Psoas muscle (tissue), 8 donors: ENCODE measurements around the gene PBX1. TPM values are rescaled to one million over a fixed set of nuclear protein-coding genes. Genes with fewer than 3 reads are reported as not detected.

ENCODE experiments used
- ATAC-seq, 4 donors: fragments of 200-7000 bp; cut with Tn5 transposase; one replicate each; pipeline ENCODE4 v1.9.1; 2020; ENCODE audit warnings: moderate library complexity in 3 of 4, mild to moderate bottlenecking in 2 of 4
- DNase-seq, 2 donors: peaks; one replicate each; pipeline ENCODE4 v3.0.0-alpha.2; 2020
- H3K27ac ChIP-seq: fragments of 200-600 bp; one replicate; pipeline ENCODE4 v1.8.0; 2022
- H3K27me3 ChIP-seq, 3 donors: fragments of 200-600 bp in 1 of 3; one replicate each; pipeline versions ENCODE4 v1.6.1 to v1.8.0; 2013 to 2022; ENCODE audit warnings: low read length in 2 of 3, mild to moderate bottlenecking in 2 of 3, moderate library complexity in 1 of 3; ENCODE audit not compliant: insufficient read depth in 3 of 3
- H3K36me3 ChIP-seq, 2 donors: fragments of 200-600 bp in 1 of 2; one replicate each; pipeline versions ENCODE4 v1.6.1 to v1.8.0; 2013 to 2022; ENCODE audit warnings: low read depth in 1 of 2, mild to moderate bottlenecking in 1 of 2, moderate library complexity in 1 of 2; ENCODE audit not compliant: insufficient read depth in 1 of 2
- H3K4me1 ChIP-seq: fragments of 200-600 bp; one replicate; pipeline ENCODE4 v1.8.0; 2022
- H3K4me3 ChIP-seq: fragments of 200-600 bp; one replicate; pipeline ENCODE4 v1.8.0; 2022; ENCODE audit warnings: mild to moderate bottlenecking
- H3K9me3 ChIP-seq: fragments of 200-600 bp; one replicate; pipeline ENCODE4 v1.8.0; 2022
- WGBS, 3 donors: extraction: QIAGEN DNeasy Blood & Tissue Kit; methylation state at CpG; one replicate each; pipeline versions ENCODE4 v1.1.6 to v1.1.7; 2013; 5-methylcytosine and 5-hydroxymethylcytosine counted together
- intact Hi-C, 2 donors: fragments of 100-400 bp; cut with DNase I; formaldehyde crosslinking; loops; one replicate each; pipeline versions ENCODE4 v1.11.0 to v1.14.2; 2022
- polyA plus RNA-seq, 3 donors: library from polyadenylated mRNA; stranded (reverse); fragments of 200-250 nt; gene quantifications; one replicate each; pipeline ENCODE4 v1.2.3, GENCODE V29; 2013
- total RNA-seq, 4 donors: library from RNA; stranded (reverse); fragmentation: NEBNext Ultra II Directional in 2 of 4; extraction: Animal tissue kit (Norgen Biotek cat#: 25700) in 2 of 4; gene quantifications; one replicate each; pipeline versions ENCODE4 v1.2.1 to v1.2.4, GENCODE V29; 2021 to 2023
- TF ChIP-seq, protein P1 (sequence below): fragments of 200-600 bp; IDR thresholded peaks from one replicate; pipeline ENCODE4 v1.8.0; 2022; ENCODE audit warnings: antibody characterized with exemption
- donor health status: healthy with polysubstance abuse.
- donor health status: DM: no; HTN: no; CAD: no; lungs with moderate emphysema.
- donor health status: Bipolar disorder and iron deficiency.
- donor health status: healthy.
- donor health status: DM: yes; HTN: yes; CAD: no.
- donor health status: DM: no; HTN: no; CAD: no.
- donor health status: DM: no; HTN: no; CAD: no.
- donor health status: DM: yes; HTN: yes; CAD: no.

PBX1 gene
- total and polyA plus RNA-seq, 7 donors, result 10.6 to 69.9 (median 59.3) TPM

- Histone ChIP-seq H3K36me3 (no peaks in the 10 kb centered on the region), H3K27me3 (no peaks in the 10 kb centered on the region), H3K9me3 (no peaks in the 10 kb centered on the region), H3K4me3 (no peak overlapping the region), H3K4me1 (peaks cover 54% of the 10 kb centered on the region), H3K27ac (peak overlapping the region; percentile 38)
- TF ChIP-seq, protein P1, sequence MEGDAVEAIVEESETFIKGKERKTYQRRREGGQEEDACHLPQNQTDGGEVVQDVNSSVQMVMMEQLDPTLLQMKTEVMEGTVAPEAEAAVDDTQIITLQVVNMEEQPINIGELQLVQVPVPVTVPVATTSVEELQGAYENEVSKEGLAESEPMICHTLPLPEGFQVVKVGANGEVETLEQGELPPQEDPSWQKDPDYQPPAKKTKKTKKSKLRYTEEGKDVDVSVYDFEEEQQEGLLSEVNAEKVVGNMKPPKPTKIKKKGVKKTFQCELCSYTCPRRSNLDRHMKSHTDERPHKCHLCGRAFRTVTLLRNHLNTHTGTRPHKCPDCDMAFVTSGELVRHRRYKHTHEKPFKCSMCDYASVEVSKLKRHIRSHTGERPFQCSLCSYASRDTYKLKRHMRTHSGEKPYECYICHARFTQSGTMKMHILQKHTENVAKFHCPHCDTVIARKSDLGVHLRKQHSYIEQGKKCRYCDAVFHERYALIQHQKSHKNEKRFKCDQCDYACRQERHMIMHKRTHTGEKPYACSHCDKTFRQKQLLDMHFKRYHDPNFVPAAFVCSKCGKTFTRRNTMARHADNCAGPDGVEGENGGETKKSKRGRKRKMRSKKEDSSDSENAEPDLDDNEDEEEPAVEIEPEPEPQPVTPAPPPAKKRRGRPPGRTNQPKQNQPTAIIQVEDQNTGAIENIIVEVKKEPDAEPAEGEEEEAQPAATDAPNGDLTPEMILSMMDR, result no peak
- intact Hi-C loops, result no loop called here
- DNase-seq, result no peak
- no peak for ATAC-seq
Observed at GRCh38 chr1:164608651-164609057, 49.7 kb downstream of the PBX1 start.

DNA sequence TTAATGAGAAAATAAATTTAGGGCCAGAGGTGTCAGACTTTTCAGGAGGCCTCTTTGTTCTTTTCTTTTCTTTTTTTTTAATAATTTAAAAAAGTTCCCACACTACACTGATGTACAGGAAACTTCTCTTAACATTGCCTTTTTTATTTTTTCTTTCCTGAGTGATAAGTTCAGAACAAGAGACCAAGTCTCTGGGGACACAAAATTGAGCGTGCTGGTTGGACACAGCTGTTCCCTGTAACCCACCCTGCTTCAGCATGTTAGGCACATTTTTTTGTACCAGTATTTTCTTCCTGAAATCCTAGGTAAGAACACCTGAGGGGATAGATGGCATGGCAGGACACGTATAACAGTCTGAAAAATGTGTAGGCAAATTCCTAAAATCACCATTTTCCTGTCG is 50.1 kb downstream of the PBX1 start:
- no peak for DNase-seq
- 73 to 80% (median 80%) methylated on average over 3 of the region's 3 CpGs for WGBS, 3 donors
- TF ChIP-seq, protein P1, result no peak
- Histone ChIP-seq H3K27ac (peak overlapping the region; percentile 38), H3K9me3 (no peaks in the 10 kb centered on the region), H3K4me3 (no peak overlapping the region), H3K36me3 (no peaks in the 10 kb centered on the region), H3K4me1 (peaks cover 54% of the 10 kb centered on the region), H3K27me3 (no peaks in the 10 kb centered on the region)
- intact Hi-C loops, result no loop called here
- no peak for ATAC-seq

- H3K36me3 ChIP-seq, result no peaks in the 10 kb centered on the region
- no peak overlapping the region for H3K4me3 ChIP-seq
- no peaks in the 10 kb centered on the region for H3K9me3 ChIP-seq
- peak overlapping the region; percentile 77 for H3K27ac ChIP-seq
- DNase-seq (peak in 1 of 2 donors; percentile 58), ATAC-seq (peak; percentile 29 to 67 (median 58))
- intact Hi-C loops, result no loop called here
- TF ChIP-seq, protein P1, result no peak
- H3K4me1 ChIP-seq, result peaks cover 48% of the 10 kb centered on the region
- no peaks in the 10 kb centered on the region for H3K27me3 ChIP-seq
- WGBS, 3 donors, result 29 to 38% (median 32%) methylated on average over 3 of the region's 3 CpGs
Observed at GRCh38 chr1:164610538-164611222, 51.7 kb downstream of the PBX1 start.

- Histone ChIP-seq H3K4me1 (peaks cover 49% of the 10 kb centered on the region), H3K27me3 (no peaks in the 10 kb centered on the region), H3K9me3 (no peaks in the 10 kb centered on the region), H3K36me3 (no peaks in the 10 kb centered on the region), H3K4me3 (peak overlapping the region; percentile 35), H3K27ac (peak overlapping the region; percentile 77)
- ATAC-seq (peak; percentile 76 to 86 (median 79)), DNase-seq (no peak)
- WGBS, 3 donors, result 41 to 63% (median 42%) methylated on average over 11 of the region's 11 CpGs
- TF ChIP-seq, protein P1, result no peak
- intact Hi-C loops, result no loop called here
Observed at GRCh38 chr1:164611754-164612642, 53.0 kb downstream of the PBX1 start.
